Mammary epithelial cell (primary cell): Measurements from ENCODE around the gene TNIK.

Experiments used
- CTCF ChIP-seq, 2 donors: IDR thresholded peaks in 1 of 2; conservative IDR thresholded peaks in 1 of 2; 2 replicates each; pipeline ENCODE4 v1.5.1; 2011 to 2012; ENCODE audit warnings: inconsistent platforms in 2 of 2, low read length in 2 of 2, mild to moderate bottlenecking in 2 of 2, control low read depth in 1 of 2, low read depth in 1 of 2; ENCODE audit not compliant: insufficient read depth in 1 of 2; ENCODE audit errors: extremely low read depth in 1 of 2
- EZH2 ChIP-seq: IDR thresholded peaks from 2 replicates; pipeline ENCODE4 v1.6.1; 2012; ENCODE audit warnings: low read length, inconsistent platforms, borderline replicate concordance

DNA sequence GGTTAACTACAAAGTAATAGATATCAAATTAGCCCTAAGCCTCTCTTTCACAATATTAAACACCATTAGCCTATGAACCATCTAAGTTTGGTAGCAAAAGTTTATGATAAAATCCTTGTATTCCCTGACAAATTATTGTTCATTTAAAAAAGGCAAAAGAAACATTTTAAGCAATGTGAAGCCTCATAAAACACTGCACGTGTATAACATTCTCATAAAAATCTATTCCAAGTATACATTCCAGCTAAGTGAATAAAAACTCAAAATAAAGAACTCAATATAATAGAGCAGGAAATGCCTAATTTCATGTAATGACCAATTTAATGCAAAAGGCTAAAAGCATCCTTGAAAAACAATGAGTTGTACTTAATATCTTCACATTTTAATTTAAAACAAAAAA lies 27.7 kb downstream of the TNIK start:
- TF ChIP-seq CTCF (conservative IDR thresholded peaks at IDR 0.05 in 1 of 2, IDR thresholded peaks at IDR 0.05 in 1 of 2; ENCODE audit: extremely low read depth in 1 of 2, insufficient read depth in 1 of 2, low read depth in 1 of 2, low read length in 2 of 2) (no peak), EZH2 (no peak)
